ENCODE results near the gene ERICH6B.
"Not testable (repeated sequence)": the region's sequence is repeated elsewhere in the genome, so short reads cannot be mapped to it uniquely, and the experiment has no call there.

Gene ERICH6B

GRCh38 chr13:45615501-45616101, at the start of gene ERICH6B:
TSS of gene ERICH6B (minus strand) at chr13:45615739. CDS start at chr13:45597005, 18,734 bp downstream.
- no peak for DNase-seq (ENCODE audit: extremely low read depth, low read depth)
- TF ChIP-seq CTCF (IDR thresholded peaks at IDR 0.05; ENCODE audit: low read depth, low read length), result no peak

GRCh38 chr13:45662903-45663302, 47.4 kb upstream of the ERICH6B start:
- not testable (repeated sequence) for DNase-seq (ENCODE audit: extremely low read depth, low read depth)

GRCh38 chr13:45662162-45662561, 46.6 kb upstream of the ERICH6B start:
- no peak for TF ChIP-seq CTCF (IDR thresholded peaks at IDR 0.05; ENCODE audit: low read depth, low read length)
- no peak for DNase-seq (ENCODE audit: extremely low read depth, low read depth)

- DNase-seq (ENCODE audit: extremely low read depth, low read depth), result not testable (repeated sequence)
Measured at GRCh38 chr13:45660458-45660857, 44.9 kb upstream of the ERICH6B start.

- no peak for TF ChIP-seq CTCF (IDR thresholded peaks at IDR 0.05; ENCODE audit: low read depth, low read length)
- DNase-seq (ENCODE audit: extremely low read depth, low read depth), result no peak
Measured at GRCh38 chr13:45659536-45659935, 44.0 kb upstream of the ERICH6B start.

- no peak for TF ChIP-seq CTCF (IDR thresholded peaks at IDR 0.05; ENCODE audit: low read depth, low read length)
- peak; percentile 12 for DNase-seq (ENCODE audit: extremely low read depth, low read depth)
Measured at GRCh38 chr13:45658586-45659235, 43.2 kb upstream of the ERICH6B start.

- DNase-seq (ENCODE audit: extremely low read depth, low read depth), result no peak
Measured at GRCh38 chr13:45654633-45655349, 39.3 kb upstream of the ERICH6B start.

GRCh38 chr13:45645263-45645662, 29.7 kb upstream of the ERICH6B start:
- not testable (repeated sequence) for DNase-seq (ENCODE audit: extremely low read depth, low read depth)

More at GRCh38 chr13:45654633-45655349, 39.3 kb upstream of the ERICH6B start:
- no peak for TF ChIP-seq CTCF (IDR thresholded peaks at IDR 0.05; ENCODE audit: low read depth, low read length)

GRCh38 chr13:45642159-45642558, 26.6 kb upstream of the ERICH6B start:
- DNase-seq (ENCODE audit: extremely low read depth, low read depth), result not testable (repeated sequence)

GRCh38 chr13:45635291-45635690, 19.8 kb upstream of the ERICH6B start:
- DNase-seq (ENCODE audit: extremely low read depth, low read depth), result not testable (repeated sequence)
